GM19468 (cell line): Measurements from ENCODE around the gene ABCD4.

ENCODE experiments used
- ATAC-seq: cut with Tn5 transposase; IDR thresholded peaks from one replicate; pipeline ENCODE4 v1.9.1; 2021; ENCODE audit warnings: mild to moderate bottlenecking, moderate library complexity, moderate number of reproducible peaks; ENCODE audit not compliant: unreplicated experiment; ENCODE audit errors: extremely low read depth

Gene ABCD4

GRCh38 chr14:74261288-74261687, 41.4 kb downstream of the ABCD4 start:
- no peak for ATAC-seq

GRCh38 chr14:74260525-74261233, 42.1 kb downstream of the ABCD4 start:
- ATAC-seq, result no peak

GRCh38 chr14:74259513-74259912, 43.2 kb downstream of the ABCD4 start:
- no peak for ATAC-seq

- ATAC-seq, result no peak
Measured at GRCh38 chr14:74258764-74259035, 44.0 kb downstream of the ABCD4 start.

- ATAC-seq, result no peak
Measured at GRCh38 chr14:74257941-74258763, 44.6 kb downstream of the ABCD4 start.

GRCh38 chr14:74257078-74257940, 45.4 kb downstream of the ABCD4 start:
- ATAC-seq, result peak; percentile 58

GRCh38 chr14:74255281-74255680, 47.5 kb downstream of the ABCD4 start:
- no peak for ATAC-seq

- no peak for ATAC-seq
Measured at GRCh38 chr14:74249433-74250375, 53.0 kb downstream of the ABCD4 start.

- ATAC-seq, result no peak
Measured at GRCh38 chr14:74248017-74248416, 54.7 kb downstream of the ABCD4 start.

GRCh38 chr14:74246542-74246941, 56.2 kb downstream of the ABCD4 start:
- no peak for ATAC-seq

GRCh38 chr14:74245292-74245691, 57.4 kb downstream of the ABCD4 start:
- ATAC-seq, result no peak

- ATAC-seq, result no peak
Measured at GRCh38 chr14:74244115-74244514, 58.6 kb downstream of the ABCD4 start.

GRCh38 chr14:74243051-74243450, 59.7 kb downstream of the ABCD4 start:
- no peak for ATAC-seq

- no peak for ATAC-seq
Measured at GRCh38 chr14:74242780-74243042, 60.0 kb downstream of the ABCD4 start.

- ATAC-seq, result no peak
Measured at GRCh38 chr14:74242021-74242779, 60.5 kb downstream of the ABCD4 start.

- no peak for ATAC-seq
Measured at GRCh38 chr14:74241652-74242017, 61.1 kb downstream of the ABCD4 start.

GRCh38 chr14:74240794-74241651, 61.7 kb downstream of the ABCD4 start:
- ATAC-seq, result no peak
